GM19467 (cell line): Measurements from ENCODE around the gene NUDT14.

Experiments used
- ATAC-seq: cut with Tn5 transposase; IDR thresholded peaks from one replicate; pipeline ENCODE4 v1.9.1; 2021; ENCODE audit warnings: mild to moderate bottlenecking, moderate library complexity; ENCODE audit not compliant: unreplicated experiment

The NUDT14 gene

DNA sequence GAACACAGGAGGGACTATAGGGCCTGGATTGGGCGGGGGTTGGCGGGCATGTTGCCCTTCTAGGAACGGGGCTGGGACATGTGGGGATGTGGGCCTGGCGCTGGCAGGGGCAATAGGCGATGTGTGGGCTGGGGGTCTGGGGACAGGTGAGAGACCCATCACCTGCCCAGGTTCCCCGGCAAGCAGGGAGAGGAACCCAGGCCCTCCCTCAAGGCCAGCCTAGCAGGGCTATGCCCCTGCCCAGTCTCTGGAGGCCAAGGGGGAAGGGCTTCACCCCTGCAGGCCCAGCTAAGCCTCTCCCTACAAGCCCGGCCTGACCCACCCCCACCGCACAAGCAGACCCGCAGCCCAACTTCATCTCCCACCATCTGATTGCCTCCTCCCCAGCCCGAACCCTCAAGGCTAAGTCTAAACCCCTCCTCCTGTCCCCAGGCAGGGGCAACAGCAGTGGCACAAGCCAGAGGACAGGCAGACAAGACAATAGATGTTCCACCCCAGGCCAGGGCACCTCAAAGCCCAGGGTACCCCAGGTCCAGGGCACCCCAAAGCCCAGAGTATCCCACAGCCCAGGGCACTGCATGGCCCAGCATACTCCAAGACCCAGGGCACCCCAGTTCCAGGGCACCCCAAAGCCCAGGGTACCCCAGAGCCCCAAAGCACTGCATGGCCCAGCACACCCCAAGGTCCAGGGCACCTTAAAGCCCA lies 19.0 kb downstream of the NUDT14 start:
- ATAC-seq = no peak

DNA sequence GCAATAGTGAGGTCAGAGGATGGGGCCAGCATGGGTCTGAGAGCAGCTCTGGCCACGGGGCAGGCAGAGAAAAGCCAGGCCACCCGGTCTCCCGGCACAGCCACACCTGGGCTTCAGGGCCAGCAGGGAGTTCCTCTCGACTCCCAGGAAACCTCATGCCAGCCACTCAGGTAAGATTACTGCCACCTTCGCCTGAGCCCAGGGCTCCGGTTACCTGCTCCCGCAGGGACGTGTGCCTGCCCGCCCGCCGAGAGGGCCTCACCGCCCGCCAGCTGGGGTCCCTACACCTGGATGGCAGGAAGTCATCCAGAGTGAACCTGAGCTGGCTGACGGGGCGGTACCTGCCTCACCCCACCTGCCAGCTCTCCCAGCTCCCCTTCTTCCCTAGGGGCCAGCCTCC lies 19.8 kb downstream of the NUDT14 start:
- ATAC-seq = no peak

DNA sequence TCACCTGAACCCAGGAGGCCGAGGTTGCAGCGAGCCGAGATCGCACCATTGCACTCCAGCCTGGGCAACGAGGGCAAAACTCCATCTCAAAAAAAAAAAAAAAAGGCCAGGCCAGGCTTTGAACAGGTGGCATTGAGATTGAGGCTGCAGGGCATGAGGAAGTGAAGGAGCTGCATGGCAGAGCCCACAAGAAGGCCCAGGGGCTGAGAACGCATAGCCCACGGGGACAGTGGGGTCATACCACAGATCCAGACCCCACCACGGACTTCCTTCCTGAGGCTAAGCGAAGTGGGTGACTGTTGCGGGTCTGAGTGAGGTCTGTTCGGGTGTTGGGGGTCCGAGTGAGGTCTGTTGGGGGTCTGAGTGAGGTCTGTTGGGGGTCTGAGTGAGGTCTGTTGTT lies 20.3 kb downstream of the NUDT14 start:
- ATAC-seq = no peak

DNA sequence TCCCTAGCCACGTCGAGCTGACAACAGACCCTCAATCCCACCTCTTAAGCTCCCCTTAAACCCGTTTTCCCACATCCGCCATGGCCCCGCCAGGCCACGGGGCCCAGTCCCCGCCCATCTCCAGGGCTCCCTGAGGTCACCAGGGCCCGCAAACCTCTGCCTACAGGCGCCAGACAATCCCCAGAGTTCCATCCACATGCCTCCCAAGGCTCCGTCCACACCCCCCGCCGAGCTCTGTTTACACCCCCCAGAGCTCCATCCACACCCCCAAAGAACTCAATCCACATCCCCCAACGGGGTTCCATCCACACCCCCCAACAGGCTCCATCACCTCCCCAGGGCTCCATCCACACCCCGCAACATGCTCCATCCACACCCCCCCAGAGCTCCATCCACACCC lies 21.8 kb downstream of the NUDT14 start:
- no peak for ATAC-seq

DNA sequence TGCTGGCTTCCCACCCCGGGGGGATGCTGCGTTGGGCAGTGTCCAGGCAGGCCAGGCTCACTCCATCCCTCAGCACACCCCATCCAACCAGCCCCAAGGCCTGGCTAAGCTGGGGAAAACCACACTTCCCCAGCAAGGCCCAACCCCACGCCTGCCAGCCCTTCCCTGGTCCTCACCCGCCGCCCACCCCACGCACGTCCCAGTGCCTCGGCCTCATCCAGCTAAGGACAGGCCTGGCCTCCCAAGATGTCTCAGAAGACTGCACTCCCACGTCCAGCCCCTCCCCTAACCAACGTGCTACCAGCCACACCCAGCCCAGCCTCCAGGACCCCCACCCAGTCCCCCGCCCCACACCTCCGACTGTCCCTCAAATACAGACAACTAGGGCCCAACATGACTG lies 22.3 kb downstream of the NUDT14 start:
- ATAC-seq = no peak

DNA sequence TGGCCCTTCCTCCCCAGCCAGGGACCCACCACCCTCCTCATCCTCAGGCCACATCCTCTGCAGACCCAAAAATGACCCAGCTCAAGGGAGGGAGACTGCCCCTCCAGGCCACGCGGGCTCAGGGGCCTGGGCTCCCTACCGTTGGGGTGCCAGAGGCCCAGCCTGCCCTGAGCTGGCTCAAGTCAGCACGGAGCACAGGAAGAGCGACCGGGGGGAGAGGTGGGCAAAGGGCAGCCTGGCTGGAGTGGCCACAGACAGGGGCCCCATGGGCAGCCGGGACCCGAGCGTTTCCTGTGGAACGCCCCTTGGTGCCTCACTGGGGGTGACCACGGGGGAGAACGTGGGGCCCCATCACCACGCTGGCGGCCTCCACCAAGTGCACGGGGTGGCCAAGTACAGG lies 23.2 kb downstream of the NUDT14 start:
- ATAC-seq = no peak

DNA sequence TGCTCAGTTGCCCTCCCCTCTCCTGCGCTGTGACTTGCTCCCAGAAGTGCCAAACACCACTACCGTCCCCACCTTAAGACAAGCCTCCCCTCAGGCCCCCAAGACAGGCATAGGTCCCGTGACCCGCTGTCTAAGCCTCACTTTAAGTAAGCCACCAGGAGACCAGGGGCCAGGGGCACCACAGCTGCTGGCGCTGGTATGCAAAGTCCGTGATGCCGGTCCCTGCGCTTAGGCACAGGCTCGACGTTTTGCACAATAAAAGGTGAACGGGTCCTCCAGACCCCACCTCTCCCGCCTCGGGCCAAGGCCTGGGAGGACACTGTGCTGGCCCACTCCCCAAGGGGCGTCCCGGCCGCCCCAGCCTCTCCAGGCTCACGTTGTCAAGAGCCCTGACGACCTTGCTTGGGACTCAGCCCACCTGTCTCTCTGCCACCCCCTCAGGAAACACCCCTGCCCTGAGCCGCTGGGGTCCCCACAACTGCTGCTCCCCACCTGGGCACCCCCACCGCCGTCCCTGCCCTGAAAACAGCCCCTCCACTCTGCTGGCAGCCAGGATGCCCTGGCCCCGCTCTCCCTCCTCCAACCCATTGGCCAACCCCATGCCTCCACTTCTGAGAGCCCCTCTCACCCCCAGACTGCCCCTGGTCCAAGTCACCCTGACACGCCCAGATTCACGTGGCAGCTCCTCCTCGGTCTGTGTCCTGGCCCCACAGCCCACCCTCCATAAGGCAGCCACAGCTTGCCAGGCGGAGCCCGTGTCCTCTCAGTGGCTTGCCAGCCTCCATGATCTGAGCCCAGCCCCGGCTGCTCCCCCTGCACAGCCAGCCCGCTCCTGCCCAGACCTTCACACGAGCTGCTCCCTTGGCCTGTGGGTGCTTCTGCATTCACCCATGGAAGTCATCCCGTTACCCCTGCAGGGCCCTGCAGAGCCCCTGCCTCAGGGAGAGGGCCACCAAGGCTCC lies 24.4 kb downstream of the NUDT14 start:
- ATAC-seq = no peak

DNA sequence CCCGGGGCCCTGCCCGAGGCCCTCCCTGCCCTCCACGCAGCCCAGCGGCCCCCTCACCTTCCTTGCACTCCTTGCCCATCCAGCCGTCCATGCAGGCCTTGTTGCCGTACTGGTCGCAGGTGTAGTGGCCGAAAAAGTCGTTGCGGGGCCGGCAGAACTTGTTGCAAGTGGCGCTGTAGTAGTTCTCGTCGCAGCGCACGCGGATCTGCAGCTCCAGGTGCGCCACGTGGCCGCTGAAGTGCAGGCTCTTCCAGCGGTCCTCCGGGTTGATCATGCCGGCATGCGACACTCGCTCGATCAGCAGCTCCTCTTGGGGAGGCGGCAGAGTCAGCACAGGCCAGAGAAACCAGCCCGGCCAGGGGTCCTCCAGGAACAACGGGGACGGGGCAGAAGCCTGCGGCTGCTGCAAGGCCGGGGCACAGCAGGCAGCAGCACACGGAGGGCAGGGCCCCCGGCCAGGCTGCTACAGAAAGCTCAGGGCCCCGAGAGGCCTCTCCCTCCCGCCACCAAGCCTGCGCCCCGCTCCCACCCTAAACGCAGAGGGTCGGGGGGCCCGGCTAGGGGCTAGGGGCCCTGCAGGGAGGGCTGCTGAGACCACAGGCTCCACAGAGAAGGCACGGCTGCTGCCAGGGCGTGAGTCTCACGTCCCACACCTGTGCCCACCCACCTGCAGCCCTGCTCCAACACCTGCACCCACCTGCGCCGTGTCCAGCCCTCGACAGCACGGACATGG lies 25.3 kb downstream of the NUDT14 start:
- no peak for ATAC-seq

DNA sequence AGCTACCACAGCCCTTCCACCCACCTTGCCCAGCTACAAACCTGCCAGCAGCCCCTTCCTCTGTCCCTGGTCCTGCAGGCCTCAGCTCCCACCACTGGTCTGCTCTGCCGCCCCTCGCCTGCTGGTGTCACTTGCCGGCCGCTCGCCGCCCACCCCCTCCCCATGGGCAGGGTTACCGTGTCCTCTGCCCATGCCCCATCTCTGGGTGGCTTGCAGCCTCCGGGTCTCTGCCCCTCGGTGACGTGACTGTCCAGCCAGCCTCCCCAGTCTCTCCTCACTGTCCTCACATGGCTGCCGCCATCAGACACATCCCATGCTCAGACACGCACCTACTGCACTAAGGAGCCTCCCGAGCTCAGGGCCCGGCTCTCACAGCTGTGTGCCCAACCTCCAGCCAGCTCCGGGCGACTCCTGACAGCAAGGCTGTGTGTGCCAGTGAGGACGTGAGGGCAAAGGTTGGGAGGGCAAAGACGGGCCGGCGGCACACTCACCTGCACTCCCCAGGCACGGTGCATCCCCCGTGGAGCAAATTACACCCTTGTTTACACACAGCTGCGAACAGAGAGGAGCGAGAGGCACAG lies 26.0 kb downstream of the NUDT14 start:
- no peak for ATAC-seq

DNA sequence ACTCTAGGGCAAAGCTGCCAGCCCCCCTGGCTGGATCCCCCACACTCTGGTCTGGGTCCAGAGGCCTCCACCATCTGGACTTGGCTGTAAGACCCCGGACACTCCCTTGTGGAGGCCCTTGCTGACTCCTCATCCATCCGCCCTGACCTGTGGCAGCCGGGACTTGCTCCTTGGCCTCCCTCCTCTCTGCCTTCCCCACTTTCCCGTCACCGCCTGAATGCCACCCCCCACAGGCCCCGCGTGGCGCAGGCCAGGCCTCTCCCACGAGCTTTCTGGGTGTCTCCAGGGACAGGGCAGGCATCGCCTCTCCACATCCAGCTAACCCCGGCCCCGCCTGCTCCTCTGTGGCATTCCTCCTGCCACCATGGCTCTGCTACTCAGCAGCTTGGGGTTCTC lies 26.6 kb downstream of the NUDT14 start:
- no peak for ATAC-seq

DNA sequence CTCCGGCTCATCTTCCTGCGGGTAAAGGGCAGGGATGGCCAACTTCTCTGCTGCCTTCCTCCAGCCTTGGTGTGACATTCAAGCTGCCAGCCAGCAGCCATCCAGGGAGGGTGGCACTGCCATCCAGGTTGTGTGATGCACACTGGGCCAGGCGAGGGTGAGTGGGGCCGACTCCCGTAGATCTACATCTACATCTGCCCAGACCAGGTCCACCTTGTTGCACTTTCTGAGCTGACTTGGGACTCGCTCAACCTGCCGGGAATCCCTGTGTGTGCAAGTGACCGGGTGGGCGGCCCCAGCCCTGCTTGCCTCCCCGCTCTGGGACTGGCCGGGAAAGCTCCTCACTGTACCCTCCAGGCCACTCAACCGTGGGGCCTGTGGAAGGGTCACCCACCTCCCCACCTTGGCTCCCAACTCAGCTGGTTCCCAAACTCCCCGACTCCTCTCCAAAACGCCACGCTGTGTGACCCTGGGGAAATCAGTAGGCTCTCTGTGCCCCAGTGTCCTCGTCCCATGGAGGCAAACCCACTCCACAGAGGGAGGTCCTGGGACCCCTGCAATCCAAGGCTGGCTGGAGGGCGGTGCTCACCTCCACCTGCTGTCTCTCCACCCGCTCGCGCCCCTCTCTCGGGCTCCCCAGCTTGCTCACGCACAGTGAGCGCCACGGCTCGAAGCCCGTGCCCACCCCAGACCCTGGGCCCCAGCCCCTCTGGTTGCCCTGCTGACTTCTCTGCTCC lies 27.2 kb downstream of the NUDT14 start:
- ATAC-seq = no peak

DNA sequence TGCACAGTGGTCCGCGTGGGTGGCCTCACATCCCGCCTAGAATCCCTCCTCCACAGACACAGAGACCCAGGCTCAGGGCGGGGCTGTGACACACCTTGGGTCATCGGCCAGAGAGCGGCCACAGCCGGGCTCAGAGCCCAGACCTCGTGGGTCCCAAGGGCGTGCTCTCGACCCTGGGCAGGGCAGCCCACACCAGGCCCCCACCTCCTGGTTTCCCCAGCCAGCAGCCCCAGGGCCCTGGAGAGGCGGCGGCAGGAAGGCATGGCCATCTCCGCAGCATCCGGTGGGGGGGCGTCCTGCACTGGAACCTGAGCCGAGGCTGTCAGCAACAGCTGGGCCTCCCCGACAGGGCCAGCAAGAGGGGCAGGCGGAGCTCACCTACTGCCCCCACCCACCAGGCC lies 27.8 kb downstream of the NUDT14 start:
- ATAC-seq = no peak

DNA sequence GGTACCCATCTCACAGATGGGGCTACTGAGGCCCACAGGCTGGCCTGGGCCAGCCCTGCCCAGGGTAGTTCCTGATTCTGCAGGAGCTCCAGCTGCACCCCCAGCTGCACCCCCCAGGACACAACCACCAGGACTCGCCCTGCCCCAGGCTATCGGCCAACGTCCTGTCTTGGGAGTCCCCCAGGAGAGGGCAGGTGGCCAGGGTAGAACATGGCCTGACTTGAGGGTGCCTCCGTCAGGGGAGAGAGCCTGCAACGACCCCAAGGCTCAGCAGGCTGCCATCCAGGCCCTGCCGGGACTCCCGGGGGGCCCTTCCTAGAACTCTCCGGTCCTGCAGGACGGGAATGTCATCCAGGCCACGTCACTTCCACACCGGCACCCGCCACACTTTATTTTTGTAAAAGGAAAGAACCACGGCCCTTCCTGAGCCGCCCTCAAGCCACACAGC lies 28.3 kb downstream of the NUDT14 start:
- no peak for ATAC-seq

DNA sequence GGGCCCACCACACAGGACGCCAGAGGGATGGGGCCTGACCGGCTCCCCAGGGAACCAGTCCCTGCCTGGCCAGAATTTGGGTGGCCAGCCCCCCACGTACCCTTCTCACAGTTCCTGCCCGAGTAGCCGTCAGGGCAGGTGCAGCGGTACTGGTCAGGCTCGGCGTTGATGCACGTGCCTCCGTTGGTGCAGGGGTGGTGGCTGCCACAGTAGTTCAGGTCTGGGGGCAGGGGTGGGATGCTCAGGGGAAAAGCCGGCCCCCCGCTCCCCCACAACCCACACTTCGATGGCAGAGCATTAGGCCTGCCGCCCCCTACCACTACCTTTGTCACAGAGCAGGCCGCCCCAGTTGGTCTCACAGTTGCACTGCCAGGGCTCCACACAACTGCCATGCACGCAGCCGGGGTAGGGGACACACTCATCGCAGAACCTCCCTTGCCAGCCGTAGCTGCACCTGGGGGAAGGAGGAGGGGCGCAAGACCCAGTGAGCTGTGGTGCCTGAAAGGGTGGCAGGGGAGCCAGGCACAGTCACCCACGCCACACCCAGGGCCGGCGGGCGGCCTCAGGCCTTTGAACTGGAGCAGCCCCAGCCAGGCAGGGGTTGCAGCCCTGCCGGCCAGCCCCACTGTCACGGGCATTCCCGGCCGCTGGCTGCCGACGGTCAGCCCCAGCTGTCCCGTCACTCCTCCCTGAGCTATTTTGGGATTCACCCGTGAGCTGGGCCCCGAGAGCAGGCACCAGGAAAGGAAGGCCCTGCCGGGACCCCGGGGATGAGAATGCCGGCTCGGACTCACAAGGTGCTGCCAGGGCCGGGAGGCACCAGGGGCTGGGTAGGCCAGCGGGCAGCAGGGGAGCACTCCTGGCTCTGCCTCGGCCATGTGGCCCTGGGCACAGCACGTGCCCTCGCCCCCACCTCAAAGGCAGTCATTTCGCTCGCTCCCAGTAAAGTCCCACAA lies 29.0 kb downstream of the NUDT14 start:
- ATAC-seq = no peak

DNA sequence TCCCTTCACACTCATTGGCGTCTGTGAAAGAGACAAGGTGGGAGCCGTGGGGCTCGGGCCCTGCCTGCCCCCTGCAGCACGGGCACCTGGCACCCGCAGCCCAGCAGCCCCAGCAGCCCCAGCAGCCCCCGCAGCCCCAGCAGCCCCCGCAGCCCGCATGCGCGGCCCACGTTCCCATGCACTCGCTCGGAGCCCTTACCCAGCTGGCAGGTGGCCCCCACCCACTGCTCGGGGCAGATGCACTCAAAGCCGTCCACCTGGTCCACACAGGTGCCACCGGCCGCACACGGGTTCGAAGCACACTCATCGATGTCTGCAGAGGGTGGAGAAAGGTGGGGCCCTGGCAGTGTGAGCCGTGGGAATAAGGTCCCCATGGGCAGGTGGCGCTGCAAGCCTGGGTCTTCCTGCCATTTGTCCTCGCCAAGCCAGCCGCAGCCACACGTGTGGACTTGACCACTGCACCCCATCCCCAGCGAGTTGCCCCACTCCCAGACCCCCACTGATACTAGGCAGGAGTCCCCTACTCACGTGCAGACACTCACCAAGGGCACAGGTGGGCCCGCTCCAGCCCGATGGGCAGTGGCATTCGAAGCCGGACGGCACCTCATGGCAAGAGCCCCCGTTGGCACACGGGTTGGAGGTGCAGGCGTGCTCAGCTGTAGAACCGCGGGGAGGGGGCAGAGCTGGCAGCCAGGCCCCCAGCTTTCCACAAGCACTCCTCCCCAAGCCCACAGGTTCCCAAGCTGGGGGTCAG lies 29.9 kb downstream of the NUDT14 start:
- ATAC-seq = no peak

DNA sequence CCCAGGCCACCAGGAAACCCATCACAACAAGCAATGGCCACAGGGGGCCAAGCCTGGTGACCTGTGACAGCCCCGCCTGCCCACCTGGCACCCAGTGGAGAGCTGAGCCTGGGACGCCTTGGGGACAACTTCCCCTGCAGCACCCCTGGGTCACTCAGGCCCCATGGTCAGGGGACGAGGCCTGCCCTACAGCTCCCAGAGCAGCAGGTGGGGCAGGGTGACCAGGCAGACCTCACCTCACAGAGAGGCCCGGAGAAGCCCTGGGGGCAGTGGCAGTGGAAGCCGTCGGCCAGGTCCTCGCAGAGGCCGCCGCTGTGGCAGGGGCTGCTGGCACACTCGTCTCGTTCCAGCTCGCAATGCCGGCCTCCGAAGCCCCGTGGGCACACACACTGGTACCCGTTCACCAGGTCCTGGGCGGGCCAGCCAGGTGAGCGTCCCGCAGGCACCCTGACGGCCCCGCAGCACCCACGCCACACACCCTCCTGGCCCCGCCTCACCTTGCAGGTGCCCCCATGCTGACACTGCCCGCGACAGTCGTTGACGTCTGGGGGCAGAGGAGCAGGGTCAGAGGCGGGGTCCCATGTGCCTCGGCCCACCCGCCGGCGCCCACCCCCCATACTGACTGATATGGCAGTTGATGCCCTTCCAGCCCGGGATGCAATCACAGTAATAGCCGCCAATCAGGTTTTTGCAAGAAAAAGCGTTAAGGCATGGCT lies 30.6 kb downstream of the NUDT14 start:
- ATAC-seq = no peak

DNA sequence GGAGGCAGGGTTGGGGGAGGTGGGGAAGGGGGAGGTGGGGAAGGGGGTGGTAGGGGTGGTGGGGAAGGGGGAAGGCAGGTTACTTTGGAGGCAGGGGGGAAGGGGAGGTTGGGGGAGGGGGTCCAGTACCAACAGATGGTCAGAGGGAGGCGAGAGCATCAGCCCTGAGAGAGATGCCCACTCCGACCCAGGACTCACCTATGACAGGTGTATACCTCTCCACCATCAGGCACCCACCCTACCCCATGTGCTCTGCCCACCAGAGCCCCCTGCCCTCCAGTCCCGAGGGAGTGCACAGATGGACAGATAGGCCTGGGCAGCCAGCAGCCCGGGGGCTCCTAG lies 31.1 kb downstream of the NUDT14 start:
- no peak for ATAC-seq

DNA sequence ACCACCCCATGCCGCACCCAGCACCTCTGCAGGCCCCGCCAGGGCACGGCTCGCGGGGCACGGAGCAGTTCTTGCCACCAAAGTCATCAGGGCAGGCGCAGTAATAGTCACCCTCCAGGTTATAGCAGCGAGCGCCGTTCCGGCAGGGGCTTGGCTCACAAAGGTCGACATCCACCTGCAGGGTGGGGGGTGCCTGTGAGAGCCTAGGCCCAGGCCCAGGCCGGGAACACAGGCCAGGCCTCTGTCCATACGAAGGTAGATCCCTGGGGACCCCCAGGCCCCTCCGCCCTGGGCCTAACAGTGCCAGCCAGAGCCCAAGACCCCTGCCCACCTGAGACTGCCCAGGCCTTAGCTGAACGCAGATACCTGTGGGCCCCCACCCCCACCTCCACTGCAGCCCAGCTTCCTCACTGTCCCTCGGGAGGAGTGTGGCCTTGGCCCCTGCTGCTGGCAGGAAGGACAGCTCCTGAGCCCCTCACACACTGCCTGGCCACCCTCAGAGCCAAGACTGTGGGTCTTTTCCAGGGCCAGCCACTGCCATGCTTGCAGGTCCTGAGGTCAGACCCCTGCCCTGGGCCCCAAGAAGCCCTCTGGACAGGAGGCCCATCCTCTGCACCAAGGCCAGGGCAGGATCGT lies 31.8 kb downstream of the NUDT14 start:
- no peak for ATAC-seq
